ENCODE results near the gene TMEM30A.

DNA sequence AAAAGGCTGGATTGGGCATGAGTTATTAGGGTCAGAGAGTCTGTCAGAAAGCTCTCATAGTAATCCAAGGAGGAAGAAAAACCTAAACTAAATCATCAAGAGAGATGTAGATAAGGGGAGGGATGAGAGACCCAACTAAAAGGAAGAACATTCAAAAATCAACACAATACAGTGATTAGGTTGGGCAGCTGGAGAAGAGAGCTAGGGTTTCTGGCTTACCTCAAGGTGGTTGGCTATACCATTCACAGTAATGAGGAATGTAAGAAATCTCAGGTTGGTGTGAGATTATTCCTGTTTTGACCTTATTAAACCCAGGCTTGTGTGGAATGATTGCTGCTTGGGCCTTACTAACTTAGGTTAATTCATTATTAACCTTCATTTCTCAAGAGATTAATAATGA, 34.8 kb downstream of the TMEM30A start:
- TF ChIP-seq, protein P1, sequence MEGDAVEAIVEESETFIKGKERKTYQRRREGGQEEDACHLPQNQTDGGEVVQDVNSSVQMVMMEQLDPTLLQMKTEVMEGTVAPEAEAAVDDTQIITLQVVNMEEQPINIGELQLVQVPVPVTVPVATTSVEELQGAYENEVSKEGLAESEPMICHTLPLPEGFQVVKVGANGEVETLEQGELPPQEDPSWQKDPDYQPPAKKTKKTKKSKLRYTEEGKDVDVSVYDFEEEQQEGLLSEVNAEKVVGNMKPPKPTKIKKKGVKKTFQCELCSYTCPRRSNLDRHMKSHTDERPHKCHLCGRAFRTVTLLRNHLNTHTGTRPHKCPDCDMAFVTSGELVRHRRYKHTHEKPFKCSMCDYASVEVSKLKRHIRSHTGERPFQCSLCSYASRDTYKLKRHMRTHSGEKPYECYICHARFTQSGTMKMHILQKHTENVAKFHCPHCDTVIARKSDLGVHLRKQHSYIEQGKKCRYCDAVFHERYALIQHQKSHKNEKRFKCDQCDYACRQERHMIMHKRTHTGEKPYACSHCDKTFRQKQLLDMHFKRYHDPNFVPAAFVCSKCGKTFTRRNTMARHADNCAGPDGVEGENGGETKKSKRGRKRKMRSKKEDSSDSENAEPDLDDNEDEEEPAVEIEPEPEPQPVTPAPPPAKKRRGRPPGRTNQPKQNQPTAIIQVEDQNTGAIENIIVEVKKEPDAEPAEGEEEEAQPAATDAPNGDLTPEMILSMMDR (IDR thresholded peaks at IDR 0.05) = no peak
- no peak for TF ChIP-seq POLR2A (IDR thresholded peaks at IDR 0.05)

All from lower leg skin (tissue), 3 donors.